Vagina (tissue), 2 donors: ENCODE data around the gene PZP. TPM values are rescaled to one million over a fixed set of nuclear protein-coding genes. Genes with fewer than 3 reads are reported as not detected.

Experiments
- DNase-seq, 2 donors: peaks; one replicate each; pipeline ENCODE4 v3.0.0-alpha.2; 2017; ENCODE audit errors: extremely low spot score in 2 of 2
- H3K27ac ChIP-seq: fragments of 200-600 bp; sonication (generic); one replicate; pipeline ENCODE4 v1.5.1; 2019
- H3K27me3 ChIP-seq: fragments of 200-600 bp; sonication (generic); one replicate; pipeline ENCODE4 v1.5.1; 2019
- H3K36me3 ChIP-seq, 2 donors: fragments of 200-600 bp; sonication (generic); one replicate each; pipeline ENCODE4 v1.5.1; 2017 to 2019
- H3K4me1 ChIP-seq: fragments of 200-600 bp; sonication (generic); one replicate; pipeline ENCODE4 v1.5.1; 2019
- H3K4me3 ChIP-seq, 2 donors: fragments of 200-600 bp; sonication (generic); 1 replicate in 1 of 2; 2 replicates in 1 of 2; pipeline ENCODE4 v1.5.1; 2016 to 2019
- H3K9me3 ChIP-seq: fragments of 200-600 bp; sonication (generic); one replicate; pipeline ENCODE4 v1.5.1; 2019
- POLR2A ChIP-seq, 2 donors: fragments of 450-650 bp; IDR thresholded peaks; one replicate each; pipeline ENCODE4 v1.6.1; 2017; ENCODE audit warnings: antibody characterized with exemption in 2 of 2, mild to moderate bottlenecking in 2 of 2, moderate library complexity in 2 of 2
- POLR2AphosphoS5 ChIP-seq, 2 donors: sonication (generic); formaldehyde crosslinking; IDR thresholded peaks; one replicate each; pipeline ENCODE4 v1.9.0; 2017; ENCODE audit warnings: antibody characterized with exemption in 2 of 2, mild to moderate bottlenecking in 2 of 2, low read depth in 1 of 2; ENCODE audit not compliant: insufficient read depth in 1 of 2
- intact Hi-C: fragments of 100-400 bp; cut with DNase I; formaldehyde crosslinking; loops from one replicate; pipeline ENCODE4 v1.15.1; 2023
- total RNA-seq: library from RNA; depleted of rRNA; stranded (reverse); fragments of >200 nt; gene quantifications from one replicate; pipeline ENCODE4 v1.2.3, GENCODE V29; 2016
- TF ChIP-seq, protein P1 (sequence below), 3 experiments: fragments of 450-650 bp in 2 of 3; fragments of 200-600 bp in 1 of 3; sonication (generic) in 1 of 3; IDR thresholded peaks; one replicate each; pipeline ENCODE4 v1.5.1; 2017 to 2019; ENCODE audit warnings: antibody characterized with exemption in 3 of 3, mild to moderate bottlenecking in 2 of 3, moderate library complexity in 2 of 3

PZP gene
- total RNA-seq, 1 donor from 2014 or later, result not detected

DNA sequence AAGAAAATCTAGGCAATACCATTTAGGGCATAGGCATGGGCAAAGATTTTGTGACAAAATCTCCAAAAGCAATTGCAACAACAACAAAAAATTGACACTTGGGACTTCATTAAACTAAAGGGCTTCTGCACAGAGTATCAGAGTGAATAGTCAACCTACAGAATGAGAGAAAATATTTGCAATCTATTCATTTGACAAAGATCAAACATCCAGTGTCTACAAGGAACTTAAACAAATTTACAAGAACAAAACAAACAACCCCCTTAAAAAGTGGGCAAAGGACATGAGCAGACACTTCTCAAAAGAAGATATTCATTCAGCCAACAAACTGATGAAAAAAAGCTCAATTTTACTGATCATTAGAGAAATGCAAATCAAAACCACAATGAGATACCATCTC, 44.1 kb upstream of the PZP start:
- no peak for DNase-seq
- Histone ChIP-seq H3K27me3 (no peaks in the 10 kb centered on the region), H3K9me3 (no peaks in the 10 kb centered on the region), H3K27ac (no peak overlapping the region), H3K36me3 (no peaks in the 10 kb centered on the region), H3K4me1 (no peaks in the 10 kb centered on the region), H3K4me3 (no peak overlapping the region)
- intact Hi-C loops, result no loop called here
- TF ChIP-seq POLR2A (IDR thresholded peaks at IDR 0.05) (no peak), POLR2AphosphoS5 (IDR thresholded peaks at IDR 0.05; ENCODE audit: insufficient read depth in 1 of 2, low read depth in 1 of 2) (no peak)
- TF ChIP-seq, protein P1, sequence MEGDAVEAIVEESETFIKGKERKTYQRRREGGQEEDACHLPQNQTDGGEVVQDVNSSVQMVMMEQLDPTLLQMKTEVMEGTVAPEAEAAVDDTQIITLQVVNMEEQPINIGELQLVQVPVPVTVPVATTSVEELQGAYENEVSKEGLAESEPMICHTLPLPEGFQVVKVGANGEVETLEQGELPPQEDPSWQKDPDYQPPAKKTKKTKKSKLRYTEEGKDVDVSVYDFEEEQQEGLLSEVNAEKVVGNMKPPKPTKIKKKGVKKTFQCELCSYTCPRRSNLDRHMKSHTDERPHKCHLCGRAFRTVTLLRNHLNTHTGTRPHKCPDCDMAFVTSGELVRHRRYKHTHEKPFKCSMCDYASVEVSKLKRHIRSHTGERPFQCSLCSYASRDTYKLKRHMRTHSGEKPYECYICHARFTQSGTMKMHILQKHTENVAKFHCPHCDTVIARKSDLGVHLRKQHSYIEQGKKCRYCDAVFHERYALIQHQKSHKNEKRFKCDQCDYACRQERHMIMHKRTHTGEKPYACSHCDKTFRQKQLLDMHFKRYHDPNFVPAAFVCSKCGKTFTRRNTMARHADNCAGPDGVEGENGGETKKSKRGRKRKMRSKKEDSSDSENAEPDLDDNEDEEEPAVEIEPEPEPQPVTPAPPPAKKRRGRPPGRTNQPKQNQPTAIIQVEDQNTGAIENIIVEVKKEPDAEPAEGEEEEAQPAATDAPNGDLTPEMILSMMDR (IDR thresholded peaks at IDR 0.05), result no peak

DNA sequence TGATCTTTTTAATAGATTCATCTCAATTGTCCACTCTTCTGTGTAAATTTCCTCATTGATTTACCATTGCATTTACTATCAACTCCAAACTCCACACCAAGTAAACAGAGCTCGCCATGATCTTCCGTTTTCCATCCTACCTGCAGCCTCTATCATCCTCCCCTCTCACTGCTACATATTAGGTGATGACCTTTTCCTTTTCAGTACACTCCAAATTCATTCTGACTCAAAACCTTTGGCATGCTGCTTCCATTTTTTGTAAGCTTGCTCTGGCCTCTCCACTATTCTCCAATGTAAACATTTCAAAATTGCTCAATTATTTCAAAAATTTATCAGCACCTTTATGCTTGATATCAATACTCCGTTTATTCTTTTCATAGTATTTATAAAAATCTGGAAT, 40.2 kb upstream of the PZP start:
- Histone ChIP-seq H3K27me3 (no peaks in the 10 kb centered on the region), H3K36me3 (no peaks in the 10 kb centered on the region), H3K9me3 (no peaks in the 10 kb centered on the region), H3K27ac (no peak overlapping the region), H3K4me3 (no peak overlapping the region), H3K4me1 (no peaks in the 10 kb centered on the region)
- intact Hi-C loops, result no loop called here
- no peak for DNase-seq
- TF ChIP-seq POLR2A (IDR thresholded peaks at IDR 0.05) (no peak), POLR2AphosphoS5 (IDR thresholded peaks at IDR 0.05; ENCODE audit: insufficient read depth in 1 of 2, low read depth in 1 of 2) (no peak)
- TF ChIP-seq, protein P1 (IDR thresholded peaks at IDR 0.05), result no peak

DNA sequence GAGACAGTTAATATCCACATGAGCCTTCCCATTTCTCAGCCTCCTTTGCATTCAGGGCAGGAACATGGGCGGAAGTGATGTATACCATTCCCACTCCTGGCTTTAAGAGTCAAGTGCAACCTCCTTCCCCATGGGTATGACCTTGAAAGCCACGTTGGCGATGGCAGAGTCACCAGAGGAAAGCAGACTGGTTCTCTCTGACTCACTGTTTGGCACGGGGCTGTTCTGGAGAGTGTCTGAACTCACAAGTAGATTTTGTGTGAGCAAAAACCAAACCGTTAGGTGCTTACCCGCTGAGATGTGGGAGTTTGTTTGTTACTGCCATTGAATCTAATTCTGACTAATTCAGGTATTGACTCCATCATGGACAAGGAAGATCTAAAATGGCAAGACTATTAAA, 36.7 kb upstream of the PZP start:
- H3K4me1 ChIP-seq, result no peaks in the 10 kb centered on the region
- no peak overlapping the region for H3K4me3 ChIP-seq
- intact Hi-C loops, result no loop called here
- DNase-seq, result no peak
- TF ChIP-seq POLR2A (IDR thresholded peaks at IDR 0.05), result no peak
- TF ChIP-seq POLR2AphosphoS5 (IDR thresholded peaks at IDR 0.05; ENCODE audit: insufficient read depth in 1 of 2, low read depth in 1 of 2), result no peak
- TF ChIP-seq, protein P1 (IDR thresholded peaks at IDR 0.05), result no peak
- H3K27ac ChIP-seq, result no peak overlapping the region
- H3K9me3 ChIP-seq, result no peaks in the 10 kb centered on the region
- H3K36me3 ChIP-seq, result no peaks in the 10 kb centered on the region
- H3K27me3 ChIP-seq, result no peaks in the 10 kb centered on the region

DNA sequence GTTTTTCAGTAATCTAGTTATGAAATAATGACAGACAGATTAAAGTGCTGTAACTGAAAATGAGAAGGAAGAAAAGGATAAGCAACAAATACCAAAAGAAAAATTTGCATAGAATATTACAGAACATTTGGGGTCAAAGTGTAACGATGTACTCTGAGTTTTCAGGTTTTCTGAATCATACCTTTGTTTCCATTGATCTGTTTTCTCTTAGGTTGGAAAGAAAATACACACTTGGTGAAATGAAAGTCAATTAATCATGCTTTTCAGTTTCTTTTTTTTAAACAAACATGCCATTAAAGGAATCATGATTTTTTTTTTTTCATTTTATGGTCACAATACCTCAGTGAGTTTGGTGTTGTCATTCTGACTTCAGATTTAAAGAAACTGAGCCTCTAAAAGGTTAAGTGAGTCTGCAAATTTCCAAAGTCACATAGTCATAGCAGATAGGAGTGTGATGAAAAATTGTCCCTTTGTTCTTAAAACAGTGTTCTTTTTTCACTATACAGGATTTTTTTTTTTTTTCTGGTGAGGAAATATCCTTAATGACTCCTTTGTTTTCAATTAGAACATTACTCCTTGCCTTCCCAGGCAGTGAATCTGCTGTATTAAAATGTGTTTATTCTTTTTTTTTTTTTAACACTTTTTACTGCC, 35.9 kb upstream of the PZP start:
- H3K9me3 ChIP-seq, result no peaks in the 10 kb centered on the region
- intact Hi-C loops, result no loop called here
- no peaks in the 10 kb centered on the region for H3K27me3 ChIP-seq
- DNase-seq, result no peak
- no peaks in the 10 kb centered on the region for H3K4me1 ChIP-seq
- TF ChIP-seq POLR2AphosphoS5 (IDR thresholded peaks at IDR 0.05; ENCODE audit: insufficient read depth in 1 of 2, low read depth in 1 of 2), result no peak
- no peak for TF ChIP-seq POLR2A (IDR thresholded peaks at IDR 0.05)
- TF ChIP-seq, protein P1 (IDR thresholded peaks at IDR 0.05), result no peak
- H3K36me3 ChIP-seq, result no peaks in the 10 kb centered on the region
- no peak overlapping the region for H3K4me3 ChIP-seq
- no peak overlapping the region for H3K27ac ChIP-seq

DNA sequence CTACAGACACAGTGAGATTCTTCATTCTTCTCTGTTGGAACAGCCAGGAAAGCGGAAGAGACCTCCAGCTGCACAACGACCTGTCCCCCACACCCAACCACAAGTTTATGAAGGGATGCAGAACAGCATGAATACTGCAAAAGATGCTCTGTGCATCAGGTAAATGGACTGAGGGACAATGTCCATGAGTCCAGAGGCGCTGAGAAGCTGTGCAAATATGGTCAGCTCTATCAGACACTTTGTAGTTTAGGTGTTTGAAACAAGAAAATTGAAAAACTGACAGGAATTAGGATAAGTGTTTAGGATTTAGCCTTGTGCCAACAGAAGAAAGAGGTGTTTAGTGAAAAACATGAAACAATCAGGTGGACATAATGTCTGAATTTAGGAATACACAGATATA, 33.1 kb upstream of the PZP start:
- no peaks in the 10 kb centered on the region for H3K4me1 ChIP-seq
- no peak overlapping the region for H3K27ac ChIP-seq
- intact Hi-C loops, result no loop called here
- H3K9me3 ChIP-seq, result no peaks in the 10 kb centered on the region
- TF ChIP-seq, protein P1 (IDR thresholded peaks at IDR 0.05), result no peak
- TF ChIP-seq POLR2AphosphoS5 (IDR thresholded peaks at IDR 0.05; ENCODE audit: insufficient read depth in 1 of 2, low read depth in 1 of 2), result no peak
- no peak for TF ChIP-seq POLR2A (IDR thresholded peaks at IDR 0.05)
- DNase-seq, result no peak
- H3K4me3 ChIP-seq, result no peak overlapping the region
- H3K36me3 ChIP-seq, result no peaks in the 10 kb centered on the region
- H3K27me3 ChIP-seq, result no peaks in the 10 kb centered on the region
